Spleen (tissue), 11 donors: Measurements from ENCODE around the gene MYO18A. TPM values are rescaled to one million over a fixed set of nuclear protein-coding genes. Genes with fewer than 3 reads are reported as not detected.
"Not testable (repeated sequence)": the region's sequence is repeated elsewhere in the genome, so short reads cannot be mapped to it uniquely, and the experiment has no call there.

ENCODE experiments used
- DNase-seq: peaks from one replicate; pipeline ENCODE4 v3.0.0-alpha.2; 2020
- H3K27ac ChIP-seq, 8 donors: fragments of 200-600 bp; sonication (generic) in 7 of 8; 1 replicate in 4 of 8; 2 replicates in 4 of 8; pipeline versions ENCODE4 v1.5.0 to v1.8.0; 2016 to 2021; ENCODE audit warnings: inconsistent platforms in 4 of 8, mild to moderate bottlenecking in 4 of 8, moderate library complexity in 1 of 8
- H3K27me3 ChIP-seq, 7 donors: fragments of 200-600 bp; sonication (generic) in 6 of 7; replicated peaks in 1 of 7; 1 replicate in 4 of 7; 2 replicates in 3 of 7; pipeline versions ENCODE4 v1.5.0 to v1.8.0; 2016 to 2021; ENCODE audit warnings: inconsistent platforms in 3 of 7, mild to moderate bottlenecking in 1 of 7
- H3K36me3 ChIP-seq, 6 donors: fragments of 200-600 bp; sonication (generic) in 5 of 6; 1 replicate in 4 of 6; 2 replicates in 2 of 6; pipeline versions ENCODE4 v1.5.0 to v1.8.0; 2016 to 2021; ENCODE audit warnings: inconsistent platforms in 2 of 6
- H3K4me1 ChIP-seq, 6 donors: fragments of 200-600 bp; sonication (generic) in 5 of 6; 1 replicate in 3 of 6; 2 replicates in 3 of 6; pipeline versions ENCODE4 v1.5.0 to v1.8.0; 2016 to 2021; ENCODE audit warnings: inconsistent platforms in 3 of 6
- H3K4me3 ChIP-seq, 8 donors: fragments of 200-600 bp; sonication (generic) in 7 of 8; 1 replicate in 4 of 8; 2 replicates in 4 of 8; pipeline versions ENCODE4 v1.5.0 to v1.8.0; 2016 to 2021; ENCODE audit warnings: inconsistent platforms in 4 of 8, mild to moderate bottlenecking in 4 of 8, moderate library complexity in 2 of 8
- H3K9me3 ChIP-seq, 8 donors: fragments of 200-600 bp; sonication (generic) in 7 of 8; 1 replicate in 4 of 8; 2 replicates in 4 of 8; pipeline versions ENCODE4 v1.5.0 to v1.8.0; 2016 to 2021; ENCODE audit warnings: inconsistent platforms in 4 of 8
- CTCF ChIP-seq, 11 experiments: fragments of 200-600 bp in 7 of 11; fragments of 450-650 bp in 4 of 11; sonication (generic) in 4 of 11; IDR thresholded peaks in 8 of 11; conservative IDR thresholded peaks in 3 of 11; 1 replicate in 7 of 11; 2 replicates in 4 of 11; pipeline versions ENCODE4 v1.4.0 to v1.8.0; 2016 to 2021; ENCODE audit warnings: antibody characterized with exemption in 11 of 11, inconsistent platforms in 4 of 11, mild to moderate bottlenecking in 1 of 11
- POLR2A ChIP-seq, 3 donors: fragments of 450-650 bp; IDR thresholded peaks; one replicate each; pipeline ENCODE4 v1.5.1; 2017; ENCODE audit warnings: antibody characterized with exemption in 3 of 3, mild to moderate bottlenecking in 1 of 3
- POLR2AphosphoS5 ChIP-seq, 3 donors: sonication (generic); formaldehyde crosslinking; IDR thresholded peaks; one replicate each; pipeline ENCODE4 v1.5.1; 2017; ENCODE audit warnings: antibody characterized with exemption in 3 of 3
- WGBS, 5 donors: extraction: QIAGEN DNeasy Blood & Tissue Kit in 3 of 5; methylation state at CpG; one replicate each; pipeline versions ENCODE4 v1.1.5 to v1.1.7; 2013 to 2018; 5-methylcytosine and 5-hydroxymethylcytosine counted together
- intact Hi-C: fragments of 100-400 bp; cut with DNase I; formaldehyde crosslinking; loops from one replicate; pipeline ENCODE4 v1.15.0; 2023; ENCODE audit warnings: low total_unique reads
- polyA plus RNA-seq, 3 donors: library from polyadenylated mRNA; stranded (reverse); fragments of 200-250 nt; gene quantifications; one replicate each; pipeline ENCODE4 v1.2.1, GENCODE V29; 2013
- total RNA-seq, 7 donors: library from RNA; depleted of rRNA in 3 of 7; stranded (reverse); fragments of >200 nt in 3 of 7; fragmentation: NEBNext Ultra II Directional in 4 of 7; extraction: Animal tissue kit (Norgen Biotek cat#: 25700) in 4 of 7; gene quantifications; one replicate each; pipeline versions ENCODE4 v1.1.0 to v1.2.1, GENCODE V29; 2016 to 2021
- donor health status: healthy with polysubstance abuse.
- donor health status: DM: no; HTN: no; CAD: no; lungs with moderate emphysema.
- donor health status: DM: no; HTN: no; CAD: no.
- donor health status: Bipolar disorder and iron deficiency.
- donor health status: healthy.
- donor health status: DM: no; HTN: no; CAD: no.
- donor health status: DM: yes; HTN: yes; CAD: no.

MYO18A gene
- total and polyA plus RNA-seq, 10 donors: 24.2 to 114 (median 68.0) TPM

GRCh38 chr17:29169806-29170591 is 10.2 kb downstream of the MYO18A start:
- no peak overlapping the region for H3K4me3 ChIP-seq
- H3K27ac ChIP-seq: no peak overlapping the region
- TF ChIP-seq CTCF (IDR thresholded peaks at IDR 0.05 in 8 of 11, conservative IDR thresholded peaks at IDR 0.05 in 3 of 11): no peak
- no peak for TF ChIP-seq POLR2AphosphoS5 (IDR thresholded peaks at IDR 0.05)
- TF ChIP-seq POLR2A (IDR thresholded peaks at IDR 0.05): no peak
- 85 to 95% (median 90%) methylated on average over 9 of the region's 9 CpGs for WGBS, 5 donors
- H3K36me3 ChIP-seq: peaks cover 0 to 19% (median 7%) of the 10 kb centered on the region in 6 donors
- intact Hi-C loops: no loop called here
- no peak for DNase-seq
- H3K9me3 ChIP-seq: no peaks in the 10 kb centered on the region
- peaks cover 0 to 17% (median 12%) of the 10 kb centered on the region in 6 donors for H3K4me1 ChIP-seq
- H3K27me3 ChIP-seq: no peaks in the 10 kb centered on the region

GRCh38 chr17:29168759-29169126 is 11.5 kb downstream of the MYO18A start:
- intact Hi-C loops, DNase-seq, H3K4me3 ChIP-seq, H3K27me3 ChIP-seq, H3K9me3 ChIP-seq: not testable (repeated sequence)
- Histone ChIP-seq H3K36me3 (peaks cover 0 to 21% (median 7%) of the 10 kb centered on the region in 6 donors), H3K27ac (peak overlapping the region in 2 of 8 donors; percentile 6 to 13), H3K4me1 (peaks cover 0 to 25% (median 19%) of the 10 kb centered on the region in 6 donors)
- WGBS, 5 donors: 81 to 95% (median 87%) methylated on average over 8 of the region's 8 CpGs

- peak; percentile 73 for DNase-seq
- no peak overlapping the region for H3K4me3 ChIP-seq
- no peaks in the 10 kb centered on the region for H3K9me3 ChIP-seq
- peaks cover 0 to 21% (median 7%) of the 10 kb centered on the region in 6 donors for H3K36me3 ChIP-seq
- 56 to 76% (median 60%) methylated on average over 3 of the region's 3 CpGs for WGBS, 5 donors
- H3K27ac ChIP-seq: peak overlapping the region in 3 of 8 donors; percentile 6 to 20 (median 13)
- intact Hi-C loops: no loop called here
- H3K4me1 ChIP-seq: peaks cover 0 to 30% (median 19%) of the 10 kb centered on the region in 6 donors
- no peaks in the 10 kb centered on the region for H3K27me3 ChIP-seq
- TF ChIP-seq POLR2AphosphoS5 (IDR thresholded peaks at IDR 0.05) (peak in 1 of 3 donors; percentile 23), POLR2A (IDR thresholded peaks at IDR 0.05) (no peak)
Measured at GRCh38 chr17:29168079-29168758, 12.0 kb downstream of the MYO18A start.

- peak; percentile 2 for DNase-seq
- Histone ChIP-seq H3K4me3 (no peak overlapping the region), H3K4me1 (peaks cover 0 to 37% (median 21%) of the 10 kb centered on the region in 6 donors), H3K27ac (no peak overlapping the region), H3K9me3 (no peaks in the 10 kb centered on the region), H3K27me3 (no peaks in the 10 kb centered on the region), H3K36me3 (peaks cover 0 to 21% (median 7%) of the 10 kb centered on the region in 6 donors)
- intact Hi-C loops: no loop called here
- TF ChIP-seq CTCF (IDR thresholded peaks at IDR 0.05 in 8 of 11, conservative IDR thresholded peaks at IDR 0.05 in 3 of 11) (no peak), POLR2AphosphoS5 (IDR thresholded peaks at IDR 0.05) (no peak), POLR2A (IDR thresholded peaks at IDR 0.05) (no peak)
- WGBS, 5 donors: 80 to 86% (median 82%) methylated on average over 4 of the region's 4 CpGs
Measured at GRCh38 chr17:29167393-29168078, 12.7 kb downstream of the MYO18A start.
